ENCODE measurements around the gene CLRN3. TPM values are rescaled to one million over a fixed set of nuclear protein-coding genes. Genes with fewer than 3 reads are reported as not detected.

Gene CLRN3
- total and polyA plus RNA-seq, 4 donors = 0.10 to 0.12 TPM; not detected in 2

DNA sequence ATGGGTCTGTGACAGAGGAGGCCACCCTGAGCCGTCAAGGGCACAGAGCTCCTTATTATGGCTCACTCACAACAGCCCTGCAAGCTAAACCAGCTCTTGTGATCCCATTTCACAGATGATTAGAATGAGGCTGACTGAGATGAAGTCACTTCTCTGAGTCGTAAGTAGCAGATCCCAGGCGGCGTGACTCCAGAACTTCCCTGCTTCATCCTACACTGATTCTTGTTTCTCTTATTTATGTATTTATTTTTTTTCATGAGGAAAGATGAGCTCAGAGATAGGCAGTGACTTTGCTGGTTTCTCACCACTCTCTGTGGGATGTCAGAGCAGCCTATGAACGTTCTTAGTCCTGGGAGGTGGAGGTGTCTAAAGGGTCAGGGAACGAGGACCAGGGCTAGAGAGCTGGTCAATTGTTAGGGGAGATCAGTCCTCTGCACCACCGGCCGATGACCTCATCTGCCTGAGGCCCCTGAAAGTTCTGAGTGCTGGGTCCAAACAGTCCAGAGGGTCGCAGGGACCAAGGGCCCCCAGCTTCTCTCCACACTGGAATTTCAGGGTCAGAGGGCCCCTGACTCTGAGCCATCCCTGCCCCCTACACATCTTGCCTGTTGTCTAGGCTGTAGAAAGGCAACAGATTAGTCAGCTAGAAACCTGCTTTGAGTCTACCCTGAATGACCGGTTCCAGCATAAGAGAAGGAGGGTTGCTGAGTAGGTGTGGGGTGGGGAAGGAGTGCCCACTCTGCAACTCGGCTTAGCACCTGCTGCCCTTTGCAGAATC, 17.9 kb downstream of the CLRN3 start:
- DNase-seq = peak in 2 of 3 donors; percentile 19 to 27
- TF ChIP-seq, protein P1, sequence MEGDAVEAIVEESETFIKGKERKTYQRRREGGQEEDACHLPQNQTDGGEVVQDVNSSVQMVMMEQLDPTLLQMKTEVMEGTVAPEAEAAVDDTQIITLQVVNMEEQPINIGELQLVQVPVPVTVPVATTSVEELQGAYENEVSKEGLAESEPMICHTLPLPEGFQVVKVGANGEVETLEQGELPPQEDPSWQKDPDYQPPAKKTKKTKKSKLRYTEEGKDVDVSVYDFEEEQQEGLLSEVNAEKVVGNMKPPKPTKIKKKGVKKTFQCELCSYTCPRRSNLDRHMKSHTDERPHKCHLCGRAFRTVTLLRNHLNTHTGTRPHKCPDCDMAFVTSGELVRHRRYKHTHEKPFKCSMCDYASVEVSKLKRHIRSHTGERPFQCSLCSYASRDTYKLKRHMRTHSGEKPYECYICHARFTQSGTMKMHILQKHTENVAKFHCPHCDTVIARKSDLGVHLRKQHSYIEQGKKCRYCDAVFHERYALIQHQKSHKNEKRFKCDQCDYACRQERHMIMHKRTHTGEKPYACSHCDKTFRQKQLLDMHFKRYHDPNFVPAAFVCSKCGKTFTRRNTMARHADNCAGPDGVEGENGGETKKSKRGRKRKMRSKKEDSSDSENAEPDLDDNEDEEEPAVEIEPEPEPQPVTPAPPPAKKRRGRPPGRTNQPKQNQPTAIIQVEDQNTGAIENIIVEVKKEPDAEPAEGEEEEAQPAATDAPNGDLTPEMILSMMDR (IDR thresholded peaks at IDR 0.05; ENCODE audit: control extremely low read depth, extremely low read depth) = no peak
- Histone ChIP-seq H3K4me1 (ENCODE audit: control insufficient read depth in 5 of 5, insufficient read depth in 5 of 5, low read length in 5 of 5) (peaks cover 0 to 9% (median 0%) of the 10 kb centered on the region in 5 donors), H3K4me3 (no peak overlapping the region), H3K27me3 (ENCODE audit: control insufficient read depth in 3 of 3, insufficient read depth in 3 of 3, low read length in 2 of 3) (no peaks in the 10 kb centered on the region), H3K27ac (ENCODE audit: low read depth in 1 of 2, low read length in 1 of 2) (no peak overlapping the region), H3K9ac (ENCODE audit: insufficient read depth in 1 of 2, low read length in 2 of 2) (no peak overlapping the region), H3K9me3 (ENCODE audit: control insufficient read depth in 4 of 4, insufficient read depth in 3 of 4, low read length in 3 of 4) (no peaks in the 10 kb centered on the region), H3K36me3 (ENCODE audit: control insufficient read depth in 4 of 4, insufficient read depth in 4 of 4, low read length in 4 of 4) (no peaks in the 10 kb centered on the region)
- no peak for ATAC-seq (ENCODE audit: insufficient read depth, low FRiP score)
- WGBS, 2 donors = 85 to 89% methylated on average over 11 of the region's 11 CpGs

GRCh38 chr10:127873901-127874470, 18.8 kb downstream of the CLRN3 start:
- DNase-seq (no peak), ATAC-seq (ENCODE audit: insufficient read depth, low FRiP score) (no peak)
- Histone ChIP-seq H3K9me3 (ENCODE audit: control insufficient read depth in 4 of 4, insufficient read depth in 3 of 4, low read length in 3 of 4) (peaks cover 0 to 3% (median 0%) of the 10 kb centered on the region in 4 donors), H3K36me3 (ENCODE audit: control insufficient read depth in 4 of 4, insufficient read depth in 4 of 4, low read length in 4 of 4) (no peaks in the 10 kb centered on the region), H3K4me3 (no peak overlapping the region), H3K27me3 (ENCODE audit: control insufficient read depth in 3 of 3, insufficient read depth in 3 of 3, low read length in 2 of 3) (no peaks in the 10 kb centered on the region), H3K27ac (ENCODE audit: low read depth in 1 of 2, low read length in 1 of 2) (no peak overlapping the region), H3K9ac (ENCODE audit: insufficient read depth in 1 of 2, low read length in 2 of 2) (no peak overlapping the region), H3K4me1 (ENCODE audit: control insufficient read depth in 5 of 5, insufficient read depth in 5 of 5, low read length in 5 of 5) (peaks cover 0 to 9% (median 0%) of the 10 kb centered on the region in 5 donors)
- 83 to 84% methylated on average over 11 of the region's 11 CpGs for WGBS, 2 donors
- TF ChIP-seq, protein P1 (IDR thresholded peaks at IDR 0.05; ENCODE audit: control extremely low read depth, extremely low read depth) = no peak

DNA sequence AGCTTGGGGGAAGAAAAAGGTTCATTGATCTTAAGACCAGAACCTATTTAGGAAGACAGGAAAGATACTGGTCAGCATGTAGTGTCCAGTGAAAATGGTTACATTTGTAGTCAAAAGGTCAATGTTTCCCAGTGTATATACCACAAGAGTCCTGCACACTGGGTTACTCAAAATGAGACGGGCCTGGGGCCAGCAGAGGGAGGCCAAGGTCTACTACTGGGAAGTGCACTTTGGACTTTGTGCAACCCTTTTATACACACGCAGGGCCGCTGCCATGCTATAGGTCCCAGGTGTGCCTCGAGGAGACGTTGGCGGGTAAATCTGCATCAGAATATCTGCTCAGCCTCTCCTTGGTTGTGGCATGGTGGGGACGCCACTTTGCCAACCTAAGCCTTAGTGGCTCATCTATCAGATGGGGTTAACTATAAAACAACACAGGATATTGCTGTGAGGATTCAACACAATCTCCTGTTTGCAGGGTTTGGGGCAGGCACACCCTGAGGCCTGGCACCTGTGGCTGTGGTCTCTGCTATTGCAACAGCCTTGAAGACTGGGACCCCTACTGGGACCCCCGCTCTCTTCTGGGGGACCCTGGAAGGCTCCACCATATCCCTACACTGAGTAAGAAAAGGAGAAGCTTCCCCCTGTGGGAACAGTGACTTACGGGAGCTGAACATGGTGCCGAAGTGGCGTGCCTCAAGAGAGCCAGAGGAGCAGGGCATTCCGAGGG, 19.7 kb downstream of the CLRN3 start:
- no peaks in the 10 kb centered on the region for H3K27me3 ChIP-seq (ENCODE audit: control insufficient read depth in 3 of 3, insufficient read depth in 3 of 3, low read length in 2 of 3)
- WGBS, 2 donors = 87 to 90% methylated on average over 12 of the region's 12 CpGs
- DNase-seq = peak in 2 of 3 donors; percentile 9 to 12

More for the DNA sequence above, 19.7 kb downstream of the CLRN3 start:
- ATAC-seq (ENCODE audit: insufficient read depth, low FRiP score) = no peak
- Histone ChIP-seq H3K36me3 (ENCODE audit: control insufficient read depth in 4 of 4, insufficient read depth in 4 of 4, low read length in 4 of 4) (no peaks in the 10 kb centered on the region), H3K9me3 (ENCODE audit: control insufficient read depth in 4 of 4, insufficient read depth in 3 of 4, low read length in 3 of 4) (peaks cover 0 to 3% (median under 1%) of the 10 kb centered on the region in 4 donors), H3K4me1 (ENCODE audit: control insufficient read depth in 5 of 5, insufficient read depth in 5 of 5, low read length in 5 of 5) (peaks cover 0 to 9% (median 0%) of the 10 kb centered on the region in 5 donors), H3K4me3 (no peak overlapping the region), H3K27ac (ENCODE audit: low read depth in 1 of 2, low read length in 1 of 2) (no peak overlapping the region), H3K9ac (ENCODE audit: insufficient read depth in 1 of 2, low read length in 2 of 2) (no peak overlapping the region)
- TF ChIP-seq, protein P1 (IDR thresholded peaks at IDR 0.05; ENCODE audit: control extremely low read depth, extremely low read depth) = no peak

Data from lung (tissue), 12 donors.